ENCODE results near the gene DNASE2.

Gene DNASE2

DNA sequence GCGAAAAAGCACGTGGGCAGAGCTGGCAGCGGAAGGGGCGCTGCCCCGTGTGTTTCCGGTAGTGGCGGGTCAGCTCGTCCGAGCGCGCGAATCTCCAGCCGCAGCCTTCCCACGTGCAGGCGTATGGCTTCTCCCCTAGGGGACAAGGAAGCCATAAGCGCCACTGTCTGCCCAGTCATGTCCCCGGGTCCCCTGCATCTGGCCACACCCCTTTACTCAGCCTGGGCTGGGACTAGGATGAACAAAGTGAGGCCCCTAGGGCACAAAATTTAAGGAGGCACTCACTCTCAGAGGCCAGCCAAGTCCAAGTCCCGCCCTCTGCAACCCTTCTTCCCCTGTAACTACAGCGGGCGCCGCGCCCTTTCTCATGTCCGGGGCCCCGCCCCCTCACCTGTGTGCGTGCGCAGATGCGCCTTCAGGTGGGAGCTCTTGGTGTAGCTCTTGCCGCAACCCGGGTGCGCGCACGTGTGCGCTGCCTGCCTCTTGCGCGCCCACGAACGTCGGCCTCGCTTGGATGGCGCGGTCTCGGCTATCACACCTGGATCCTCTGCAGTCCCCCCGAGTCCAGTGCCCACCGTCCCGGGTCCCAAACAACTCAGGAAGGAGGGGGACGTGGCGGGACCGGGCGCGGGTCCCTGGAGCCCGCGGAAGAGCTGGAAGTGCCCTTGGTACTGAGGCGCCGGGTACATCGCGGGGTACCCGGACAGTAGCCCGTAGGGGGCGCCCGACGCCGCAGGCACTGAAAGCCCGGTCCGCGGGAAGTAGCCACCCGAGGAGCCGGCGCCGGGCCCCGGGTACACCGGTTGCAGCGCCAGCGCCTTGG lies 3.9 kb upstream of the DNASE2 start:
- Histone ChIP-seq H3K27ac (peak overlapping the region; percentile 74), H3K27me3 (ENCODE audit: insufficient read depth, low read depth, severe bottlenecking) (no peaks in the 10 kb centered on the region), H3K36me3 (no peaks in the 10 kb centered on the region), H3K9me3 (ENCODE audit: severe bottlenecking) (peaks cover 6% of the 10 kb centered on the region), H3K4me3 (ENCODE audit: low read depth, low read length) (peak overlapping the region; percentile 55)
- DNase-seq = peak; percentile 94
- TF ChIP-seq, protein P1, sequence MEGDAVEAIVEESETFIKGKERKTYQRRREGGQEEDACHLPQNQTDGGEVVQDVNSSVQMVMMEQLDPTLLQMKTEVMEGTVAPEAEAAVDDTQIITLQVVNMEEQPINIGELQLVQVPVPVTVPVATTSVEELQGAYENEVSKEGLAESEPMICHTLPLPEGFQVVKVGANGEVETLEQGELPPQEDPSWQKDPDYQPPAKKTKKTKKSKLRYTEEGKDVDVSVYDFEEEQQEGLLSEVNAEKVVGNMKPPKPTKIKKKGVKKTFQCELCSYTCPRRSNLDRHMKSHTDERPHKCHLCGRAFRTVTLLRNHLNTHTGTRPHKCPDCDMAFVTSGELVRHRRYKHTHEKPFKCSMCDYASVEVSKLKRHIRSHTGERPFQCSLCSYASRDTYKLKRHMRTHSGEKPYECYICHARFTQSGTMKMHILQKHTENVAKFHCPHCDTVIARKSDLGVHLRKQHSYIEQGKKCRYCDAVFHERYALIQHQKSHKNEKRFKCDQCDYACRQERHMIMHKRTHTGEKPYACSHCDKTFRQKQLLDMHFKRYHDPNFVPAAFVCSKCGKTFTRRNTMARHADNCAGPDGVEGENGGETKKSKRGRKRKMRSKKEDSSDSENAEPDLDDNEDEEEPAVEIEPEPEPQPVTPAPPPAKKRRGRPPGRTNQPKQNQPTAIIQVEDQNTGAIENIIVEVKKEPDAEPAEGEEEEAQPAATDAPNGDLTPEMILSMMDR (IDR thresholded peaks at IDR 0.05; ENCODE audit: low read depth, low read length) = peak; percentile 79

DNA sequence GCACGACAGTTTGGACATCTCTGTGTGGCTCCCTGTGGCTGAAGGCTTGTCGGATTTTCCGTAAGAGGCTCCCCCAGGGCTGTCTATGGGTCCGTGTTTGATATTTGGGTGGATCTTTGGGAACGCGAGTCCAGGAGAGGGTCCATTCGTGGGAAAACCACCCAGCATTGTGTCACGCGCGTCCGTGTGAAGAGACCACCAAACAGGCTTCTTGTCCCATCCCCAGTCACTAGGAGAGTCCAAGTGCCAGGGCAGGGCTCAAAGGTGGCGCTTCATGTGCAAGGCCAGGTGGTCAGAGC lies 3.3 kb upstream of the DNASE2 start:
- peak overlapping the region; percentile 74 for H3K27ac ChIP-seq
- H3K36me3 ChIP-seq = no peaks in the 10 kb centered on the region
- H3K4me3 ChIP-seq (ENCODE audit: low read depth, low read length) = no peak overlapping the region
- TF ChIP-seq, protein P1 (IDR thresholded peaks at IDR 0.05; ENCODE audit: low read depth, low read length) = no peak
- peaks cover 6% of the 10 kb centered on the region for H3K9me3 ChIP-seq (ENCODE audit: severe bottlenecking)
- H3K27me3 ChIP-seq (ENCODE audit: insufficient read depth, low read depth, severe bottlenecking) = no peaks in the 10 kb centered on the region
- no peak for DNase-seq

- Histone ChIP-seq H3K27ac (no peak overlapping the region), H3K9me3 (ENCODE audit: severe bottlenecking) (peaks cover 6% of the 10 kb centered on the region), H3K4me3 (ENCODE audit: low read depth, low read length) (no peak overlapping the region), H3K27me3 (ENCODE audit: insufficient read depth, low read depth, severe bottlenecking) (no peaks in the 10 kb centered on the region), H3K36me3 (no peaks in the 10 kb centered on the region)
- TF ChIP-seq, protein P1 (IDR thresholded peaks at IDR 0.05; ENCODE audit: low read depth, low read length) = no peak
- DNase-seq = no peak
Observed at GRCh38 chr19:12884202-12884601, 3.0 kb upstream of the DNASE2 start.

GRCh38 chr19:12882589-12882988 lies 1.3 kb upstream of the DNASE2 start:
- DNase-seq = no peak
- Histone ChIP-seq H3K27me3 (ENCODE audit: insufficient read depth, low read depth, severe bottlenecking) (no peaks in the 10 kb centered on the region), H3K27ac (no peak overlapping the region), H3K36me3 (no peaks in the 10 kb centered on the region), H3K9me3 (ENCODE audit: severe bottlenecking) (peaks cover 6% of the 10 kb centered on the region), H3K4me3 (ENCODE audit: low read depth, low read length) (no peak overlapping the region)
- TF ChIP-seq, protein P1 (IDR thresholded peaks at IDR 0.05; ENCODE audit: low read depth, low read length) = no peak

DNA sequence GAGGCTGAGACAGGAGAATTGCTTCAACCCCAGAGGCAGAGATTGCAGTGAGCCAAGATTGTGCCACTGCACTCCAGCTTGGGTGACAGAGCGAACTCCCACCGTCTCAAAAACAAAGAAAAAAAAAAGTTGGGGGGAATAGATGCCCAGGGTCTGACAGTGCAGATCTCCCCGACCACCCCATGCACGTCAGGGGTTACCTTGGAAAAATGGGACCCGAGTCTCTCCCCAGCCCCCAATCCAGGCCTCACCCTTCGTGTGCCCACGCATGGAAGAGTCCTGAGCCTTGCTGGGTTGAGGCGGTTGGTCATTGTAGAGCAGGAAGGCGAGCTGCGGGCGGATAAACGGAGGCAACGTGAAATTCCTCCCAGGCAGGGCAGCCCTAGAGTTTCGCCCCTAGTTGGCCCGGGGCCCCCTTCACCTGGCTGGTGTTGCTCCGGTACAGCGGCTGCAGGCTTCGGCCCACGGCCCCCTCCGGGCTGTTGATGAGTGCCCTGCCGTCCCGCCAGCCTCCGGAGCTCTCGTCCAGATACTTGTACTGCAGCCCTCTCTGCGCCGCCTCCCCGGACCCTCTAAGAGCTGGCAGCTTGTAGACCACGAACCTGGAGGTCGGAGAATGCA lies 588 bp downstream of the DNASE2 start:
- no peak for DNase-seq
- no peak overlapping the region for H3K4me3 ChIP-seq (ENCODE audit: low read depth, low read length)
- H3K36me3 ChIP-seq = no peaks in the 10 kb centered on the region
- no peaks in the 10 kb centered on the region for H3K27me3 ChIP-seq (ENCODE audit: insufficient read depth, low read depth, severe bottlenecking)
- TF ChIP-seq, protein P1 (IDR thresholded peaks at IDR 0.05; ENCODE audit: low read depth, low read length) = no peak
- H3K27ac ChIP-seq = no peak overlapping the region
- peaks cover 6% of the 10 kb centered on the region for H3K9me3 ChIP-seq (ENCODE audit: severe bottlenecking)
